ENCODE results near the gene SEZ6L. TPM values are rescaled to one million over a fixed set of nuclear protein-coding genes. Genes with fewer than 3 reads are reported as not detected.

The SEZ6L gene
- total and polyA plus RNA-seq, 10 of the 15 experiments (the other 5 are each of a cell fraction or from before 2014, with no cell fraction given): not detected

- Histone ChIP-seq H4K20me1 (ENCODE audit: control insufficient read depth, insufficient read depth) (no peaks in the 10 kb centered on the region), H3K4me1 (ENCODE audit: control insufficient read depth, insufficient read depth, low read length) (no peaks in the 10 kb centered on the region), H3K4me3 (no peak overlapping the region), H3K27me3 (replicated peaks in 1 of 2; ENCODE audit: control insufficient read depth in 2 of 2, insufficient read depth in 2 of 2, low read length in 1 of 2) (no peaks in the 10 kb centered on the region), H3K36me3 (ENCODE audit: control insufficient read depth in 2 of 2, insufficient read depth in 2 of 2, low read length in 1 of 2) (no peaks in the 10 kb centered on the region), H3K27ac (ENCODE audit: control insufficient read depth, insufficient read depth) (no peak overlapping the region), H3K9ac (ENCODE audit: control insufficient read depth, insufficient read depth, low read length) (no peak overlapping the region), H3K79me2 (ENCODE audit: control insufficient read depth, insufficient read depth, low read length) (no peaks in the 10 kb centered on the region), H2AFZ (ENCODE audit: control insufficient read depth, low read depth, low read length) (peak overlapping the region; percentile 33), H3K4me2 (ENCODE audit: control insufficient read depth, insufficient read depth) (peak overlapping the region; percentile 24), H3K9me3 (replicated peaks; ENCODE audit: control insufficient read depth, insufficient read depth, low read length) (no peaks in the 10 kb centered on the region)
- CTCF ChIA-PET: interaction anchor here (0.6 to 1.8 kb wide), 10 partner anchors 8 to 188 kb away, joined by 3 to 7 read pairs (median 4); no protein-coding TSS in a partner anchor
- RAD21 ChIA-PET (ENCODE audit: unreplicated experiment): interaction anchor here (0.7 kb wide), 1 partner anchor 44 kb away, joined by 3 read pairs; no protein-coding TSS in a partner anchor
- FAIRE-seq (peak; percentile 96), ATAC-seq (peak; percentile 74), DNase-seq (ENCODE audit: low read depth, low spot score) (peak; percentile 35)
- no TSS peak for BruUV-seq (replicated peaks)
- 3% methylated on average over 17 of the region's 17 CpGs for WGBS (ENCODE audit: insufficient coverage, insufficient replicate concordance, low lambda C conversion rate, missing lambda C conversion rate)
- SMC1A ChIA-PET (ENCODE audit: uncharacterized antibody, unreplicated experiment): interaction anchor here (0.6 to 1.1 kb wide), 3 partner anchors 17 to 308 kb away, joined by 3 read pairs; no protein-coding TSS in a partner anchor
- POLR2A ChIA-PET: interaction anchor here (0.6 kb wide), 1 partner anchor 956 kb away, joined by 3 read pairs; no protein-coding TSS in a partner anchor
- in situ Hi-C loops (cut with MboI): no loop called here
- intact Hi-C loops (cut with micrococcal nuclease; ENCODE audit: unreplicated experiment): no loop called here
- TF ChIP-seq ZSCAN29 (IDR thresholded peaks at IDR 0.05): no peak
- TF ChIP-seq ZNF274 (IDR thresholded peaks at IDR 0.05; ENCODE audit: insufficient read depth, insufficient read length): no peak
- TF ChIP-seq LARP7 (IDR thresholded peaks at IDR 0.05): no peak
- no peak for TF ChIP-seq HSF1 (IDR thresholded peaks at IDR 0.05; ENCODE audit: low read depth, low read length)
- no peak for TF ChIP-seq FOXM1 (IDR thresholded peaks at IDR 0.05; ENCODE audit: low read depth, low read length)
- no peak for TF ChIP-seq PML (IDR thresholded peaks at IDR 0.05; ENCODE audit: low read length)
- no peak for TF ChIP-seq GABPA (IDR thresholded peaks at IDR 0.05; ENCODE audit: low read depth)
- no peak for TF ChIP-seq NBN (IDR thresholded peaks at IDR 0.05)
- TF ChIP-seq NFYA (IDR thresholded peaks at IDR 0.05; ENCODE audit: borderline replicate concordance, low read depth, low read length): no peak
- TF ChIP-seq HCFC1 (IDR thresholded peaks at IDR 0.05; ENCODE audit: low read length): no peak
- TF ChIP-seq NRF1 (conservative IDR thresholded peaks at IDR 0.05; ENCODE audit: low read depth, low read length): no peak
- TF ChIP-seq ZNF622 (IDR thresholded peaks at IDR 0.05): no peak
- no peak for TF ChIP-seq NFIC (IDR thresholded peaks at IDR 0.05; ENCODE audit: low read depth, low read length)
- TF ChIP-seq CHD4 (IDR thresholded peaks at IDR 0.05): no peak
- TF ChIP-seq SUZ12 (IDR thresholded peaks at IDR 0.05; ENCODE audit: unreplicated experiment): no peak
- TF ChIP-seq IKZF1 (conservative IDR thresholded peaks at IDR 0.05): no peak
- TF ChIP-seq STAT1 (conservative IDR thresholded peaks at IDR 0.05): no peak
- TF ChIP-seq CTCF (IDR thresholded peaks at IDR 0.05 in 2 of 3, conservative IDR thresholded peaks at IDR 0.05 in 1 of 3; ENCODE audit: control insufficient read depth in 2 of 3, extremely low read depth in 1 of 3, insufficient read depth in 1 of 3, low read depth in 3 of 3, low read length in 3 of 3): peak; percentile 80 to 94 (median 83)
- TF ChIP-seq JUNB (IDR thresholded peaks at IDR 0.05): 0 out of 2 replicates have a peak, but pooled peaks have one; percentile 6
- no peak for TF ChIP-seq EGR1 (IDR thresholded peaks at IDR 0.05; ENCODE audit: borderline replicate concordance in 1 of 2, low read depth in 2 of 2, low read length in 2 of 2)
- TF ChIP-seq, protein P1, sequence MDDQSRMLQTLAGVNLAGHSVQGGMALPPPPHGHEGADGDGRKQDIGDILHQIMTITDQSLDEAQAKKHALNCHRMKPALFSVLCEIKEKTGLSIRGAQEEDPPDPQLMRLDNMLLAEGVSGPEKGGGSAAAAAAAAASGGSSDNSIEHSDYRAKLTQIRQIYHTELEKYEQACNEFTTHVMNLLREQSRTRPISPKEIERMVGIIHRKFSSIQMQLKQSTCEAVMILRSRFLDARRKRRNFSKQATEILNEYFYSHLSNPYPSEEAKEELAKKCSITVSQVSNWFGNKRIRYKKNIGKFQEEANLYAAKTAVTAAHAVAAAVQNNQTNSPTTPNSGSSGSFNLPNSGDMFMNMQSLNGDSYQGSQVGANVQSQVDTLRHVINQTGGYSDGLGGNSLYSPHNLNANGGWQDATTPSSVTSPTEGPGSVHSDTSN (IDR thresholded peaks at IDR 0.05; ENCODE audit: insufficient replicate concordance, low read depth, low read length): no peak
These were observed 191.1 kb downstream of the SEZ6L start for GRCh38 chr22:26360169-26360885.
